Right lobe of liver (tissue), 4 donors: ENCODE data around the gene PTPRM.

Source experiments
- CTCF ChIP-seq, 4 donors: fragments of 200-600 bp in 3 of 4; fragments of 450-650 bp in 1 of 4; IDR thresholded peaks; one replicate each; pipeline versions ENCODE4 v1.5.1 to v1.8.0; 2016 to 2022; ENCODE audit warnings: antibody characterized with exemption in 4 of 4, mild to moderate bottlenecking in 2 of 4
- POLR2A ChIP-seq: fragments of 450-650 bp; IDR thresholded peaks from one replicate; pipeline ENCODE4 v1.6.1; 2017; ENCODE audit warnings: antibody characterized with exemption, mild to moderate bottlenecking
- donor health status: DM: no; HTN: no; CAD: no.
- donor health status: DM: no; HTN: no; CAD: no.
- donor health status: DM: no; HTN: yes; CAD: no.

- TF ChIP-seq CTCF (IDR thresholded peaks at IDR 0.05) (no peak), POLR2A (no peak)
These were observed 219.5 kb downstream of the PTPRM start for GRCh38 chr18:7786569-7786968.
